IMR-90 (cell line): ENCODE data around the gene VPS35L.

ENCODE experiments used
- MXI1 ChIP-seq: IDR thresholded peaks from 2 replicates; pipeline ENCODE4 v1.6.1; 2012; ENCODE audit warnings: low read depth, mild to moderate bottlenecking, low read length, moderate library complexity, borderline replicate concordance
- TF ChIP-seq, protein P1 (sequence below): conservative IDR thresholded peaks from 2 replicates; pipeline ENCODE4 v1.5.1; 2012; ENCODE audit warnings: mild to moderate bottlenecking, low read depth, low read length, improper control_type of control experiment

DNA sequence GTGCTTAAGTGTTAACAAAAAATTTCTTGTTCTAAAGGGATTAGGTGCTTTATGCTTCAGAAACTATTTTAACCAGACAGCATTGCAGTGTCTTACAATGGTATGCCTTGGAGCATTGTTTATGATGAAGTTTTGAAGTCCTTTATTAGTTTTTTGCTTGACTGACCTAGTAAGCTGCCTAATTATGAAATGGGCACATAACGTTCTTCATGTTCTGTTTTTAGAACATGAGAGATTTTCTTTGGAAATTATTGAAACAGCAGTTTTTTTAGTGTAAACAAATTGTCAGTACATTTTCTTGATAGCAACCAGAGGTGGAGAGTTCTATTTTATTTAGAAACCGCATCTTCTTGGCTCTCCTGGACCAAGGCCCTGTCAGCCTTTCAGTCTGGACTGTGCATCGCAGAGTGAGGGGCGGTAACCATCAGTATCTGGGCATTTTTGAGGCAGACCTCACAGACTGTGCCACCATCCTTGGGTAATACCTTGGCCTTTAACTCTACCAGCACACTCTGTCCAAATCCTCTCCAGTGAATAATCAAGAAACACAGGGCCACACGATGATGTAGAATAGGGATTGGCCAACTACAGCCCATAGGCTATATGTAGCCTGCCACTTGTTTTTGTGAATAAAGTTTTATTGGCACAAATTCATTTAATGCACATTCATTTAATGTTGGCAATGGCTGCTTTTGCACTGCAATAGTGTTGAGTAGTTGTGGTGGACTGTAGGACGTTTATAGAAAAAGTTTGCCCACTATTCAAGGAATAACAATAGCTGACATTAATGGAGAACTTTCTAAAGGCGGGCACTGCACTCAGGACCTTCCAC, 81.1 kb downstream of the VPS35L start:
- TF ChIP-seq, protein P1, sequence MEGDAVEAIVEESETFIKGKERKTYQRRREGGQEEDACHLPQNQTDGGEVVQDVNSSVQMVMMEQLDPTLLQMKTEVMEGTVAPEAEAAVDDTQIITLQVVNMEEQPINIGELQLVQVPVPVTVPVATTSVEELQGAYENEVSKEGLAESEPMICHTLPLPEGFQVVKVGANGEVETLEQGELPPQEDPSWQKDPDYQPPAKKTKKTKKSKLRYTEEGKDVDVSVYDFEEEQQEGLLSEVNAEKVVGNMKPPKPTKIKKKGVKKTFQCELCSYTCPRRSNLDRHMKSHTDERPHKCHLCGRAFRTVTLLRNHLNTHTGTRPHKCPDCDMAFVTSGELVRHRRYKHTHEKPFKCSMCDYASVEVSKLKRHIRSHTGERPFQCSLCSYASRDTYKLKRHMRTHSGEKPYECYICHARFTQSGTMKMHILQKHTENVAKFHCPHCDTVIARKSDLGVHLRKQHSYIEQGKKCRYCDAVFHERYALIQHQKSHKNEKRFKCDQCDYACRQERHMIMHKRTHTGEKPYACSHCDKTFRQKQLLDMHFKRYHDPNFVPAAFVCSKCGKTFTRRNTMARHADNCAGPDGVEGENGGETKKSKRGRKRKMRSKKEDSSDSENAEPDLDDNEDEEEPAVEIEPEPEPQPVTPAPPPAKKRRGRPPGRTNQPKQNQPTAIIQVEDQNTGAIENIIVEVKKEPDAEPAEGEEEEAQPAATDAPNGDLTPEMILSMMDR, result no peak
- TF ChIP-seq MXI1, result no peak
